GM12878 (cell line): ENCODE data around the gene ZNF134.

Source experiments
- CEBPB ChIP-seq, 2 experiments: fragments of 150-350 bp in 1 of 2; IDR thresholded peaks; 2 replicates each; pipeline ENCODE4 v1.6.1; 2012 to 2014; ENCODE audit warnings: low read depth in 2 of 2, low read length in 2 of 2, borderline replicate concordance in 1 of 2, inconsistent platforms in 1 of 2
- CTCF ChIP-seq, 3 experiments: IDR thresholded peaks in 2 of 3; conservative IDR thresholded peaks in 1 of 3; 2 replicates each; pipeline ENCODE4 v1.5.1; 2011; ENCODE audit warnings: low read depth in 3 of 3, low read length in 3 of 3, mild to moderate bottlenecking in 3 of 3, control low read depth in 2 of 3, moderate library complexity in 2 of 3, inconsistent platforms in 1 of 3, mixed read lengths in 1 of 3; ENCODE audit not compliant: control insufficient read depth in 2 of 3, insufficient read depth in 1 of 3; ENCODE audit errors: extremely low read depth in 1 of 3
- EP300 ChIP-seq, 2 experiments: fragments of 150-350 bp in 1 of 2; IDR thresholded peaks; 2 replicates each; pipeline ENCODE4 v1.6.1; 2011 to 2012; ENCODE audit warnings: low read depth in 2 of 2, low read length in 2 of 2, borderline replicate concordance in 1 of 2, improper control_type of control experiment in 1 of 2, inconsistent platforms in 1 of 2; ENCODE audit not compliant: control insufficient read depth in 1 of 2
- MEF2A ChIP-seq: IDR thresholded peaks from 2 replicates; pipeline ENCODE4 v1.6.1; 2011; ENCODE audit warnings: low read depth, mild to moderate bottlenecking, low read length, moderate library complexity; ENCODE audit not compliant: insufficient read depth
- MLLT1 ChIP-seq: fragments of 450-650 bp; IDR thresholded peaks from 2 replicates; pipeline ENCODE4 v1.6.1; 2016; ENCODE audit warnings: mild to moderate bottlenecking
- NFYB ChIP-seq: IDR thresholded peaks from 2 replicates; pipeline ENCODE4 v1.6.1; 2011; ENCODE audit warnings: low read depth, mild to moderate bottlenecking, low read length, improper control_type of control experiment, moderate library complexity; ENCODE audit not compliant: insufficient read depth
- SMC3 ChIP-seq: IDR thresholded peaks from 2 replicates; pipeline ENCODE4 v1.6.1; 2011; ENCODE audit warnings: low read length, improper control_type of control experiment, borderline replicate concordance
- ZNF384 ChIP-seq: IDR thresholded peaks from 2 replicates; pipeline ENCODE4 v1.6.1; 2012; ENCODE audit warnings: low read depth, mild to moderate bottlenecking, low read length, improper control_type of control experiment, borderline replicate concordance

- TF ChIP-seq CEBPB (IDR thresholded peaks at IDR 0.05; ENCODE audit: borderline replicate concordance in 1 of 2, low read depth in 2 of 2, low read length in 2 of 2): no peak
- no peak for TF ChIP-seq NFYB
- no peak for TF ChIP-seq ZNF384
- TF ChIP-seq MEF2A: no peak
- TF ChIP-seq EP300 (IDR thresholded peaks at IDR 0.05; ENCODE audit: borderline replicate concordance in 1 of 2, control insufficient read depth in 1 of 2, low read depth in 2 of 2, low read length in 2 of 2): no peak
- TF ChIP-seq SMC3: no peak
- TF ChIP-seq MLLT1: no peak
- TF ChIP-seq CTCF (IDR thresholded peaks at IDR 0.05 in 2 of 3, conservative IDR thresholded peaks at IDR 0.05 in 1 of 3; ENCODE audit: control insufficient read depth in 2 of 3, extremely low read depth in 1 of 3, insufficient read depth in 1 of 3, low read depth in 3 of 3, low read length in 3 of 3): no peak
Observed at GRCh38 chr19:57599377-57599760, 14.7 kb upstream of the ZNF134 start.
